Dedifferentiated amniotic fluid mesenchymal stem cell (primary cell): ENCODE results near the gene ACTR2.
"Not testable (repeated sequence)": the region's sequence is repeated elsewhere in the genome, so short reads cannot be mapped to it uniquely, and the experiment has no call there.

Experiments
- DNase-seq: peaks from one replicate; pipeline ENCODE4 v3.0.0-alpha.2; 2016; ENCODE audit errors: extremely low spot score

Gene ACTR2

DNA sequence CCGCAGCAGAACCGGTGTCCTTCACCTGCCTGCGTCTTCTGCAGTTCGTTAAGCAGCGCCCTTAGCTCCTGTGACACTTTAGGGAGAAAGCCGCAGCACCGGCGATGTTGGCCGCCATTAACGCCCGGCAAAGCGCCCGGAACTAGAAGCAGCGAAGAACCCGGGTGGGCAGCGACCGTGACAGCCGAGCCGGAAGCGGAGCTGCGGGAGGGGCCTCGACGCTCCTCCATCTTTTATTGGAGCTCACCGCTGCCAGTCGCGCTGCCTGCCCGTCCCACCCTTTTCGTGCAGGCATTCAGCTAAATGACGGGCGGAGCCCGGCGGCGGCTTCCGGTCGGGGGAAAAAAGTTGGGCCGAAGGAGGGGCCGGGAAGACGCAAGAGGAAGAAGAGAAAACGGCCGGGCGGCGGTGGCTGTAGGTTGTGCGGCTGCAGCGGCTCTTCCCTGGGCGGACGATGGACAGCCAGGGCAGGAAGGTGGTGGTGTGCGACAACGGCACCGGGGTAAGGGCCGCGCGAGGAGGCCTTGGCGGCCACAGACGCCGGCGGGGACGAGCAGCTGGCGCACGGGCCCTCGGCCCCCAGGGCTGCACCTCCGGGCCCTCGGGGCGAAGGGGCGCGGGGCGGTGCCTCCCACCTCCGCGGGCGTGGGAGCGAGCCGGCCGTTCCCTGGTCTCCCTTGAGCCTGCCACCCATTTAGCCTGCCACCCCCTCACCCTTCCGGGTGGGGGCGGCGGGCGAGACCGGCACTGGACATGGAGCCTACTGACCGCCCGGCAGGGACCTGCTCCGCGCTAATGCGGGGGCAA is at the start of gene ACTR2:
Gene ACTR2, plus strand, starts transcription at position 376 of the 807 bp plus-strand sequence. Its CDS starts 79 bp downstream, at position 455.
- peak; percentile 97 for DNase-seq

DNA sequence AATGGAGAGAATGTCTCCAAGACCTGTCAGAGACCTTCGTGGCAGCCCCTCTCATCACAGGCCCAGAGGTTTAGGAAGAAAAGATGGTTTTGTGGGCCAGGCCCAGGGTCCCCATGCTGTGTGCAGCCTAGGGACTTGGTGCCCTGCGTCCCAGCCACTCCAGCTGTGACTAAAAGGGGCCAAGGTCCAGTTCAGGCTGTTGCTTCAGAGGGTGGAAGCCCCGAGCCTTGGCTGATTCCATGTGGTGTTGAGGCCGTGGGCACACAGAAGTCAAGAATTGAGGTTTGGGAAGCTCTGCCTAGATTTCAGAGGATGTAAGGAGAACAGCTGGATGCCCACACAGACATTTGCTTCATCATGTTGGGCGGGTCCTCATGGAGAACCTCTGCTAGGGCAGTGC is 45.1 kb upstream of the ACTR2 start:
- DNase-seq = no peak

DNA sequence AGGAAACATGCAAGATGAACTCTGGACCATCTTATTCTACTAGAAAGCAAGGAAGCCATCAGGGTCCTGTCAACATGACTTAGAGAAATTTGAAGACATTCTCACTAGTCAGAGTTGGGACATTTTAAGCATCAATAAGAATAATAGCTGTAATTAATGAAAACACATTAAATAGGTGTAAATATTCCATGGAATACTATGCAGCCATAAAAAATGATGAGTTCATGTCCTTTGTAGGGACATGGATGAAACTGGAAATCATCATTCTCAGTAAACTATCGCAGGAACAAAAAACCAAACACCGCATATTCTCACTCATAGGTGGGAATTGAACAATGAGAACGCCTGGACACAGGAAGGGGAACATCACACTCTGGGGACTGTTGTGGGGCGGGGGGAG is 44.2 kb upstream of the ACTR2 start:
- DNase-seq = not testable (repeated sequence)

DNA sequence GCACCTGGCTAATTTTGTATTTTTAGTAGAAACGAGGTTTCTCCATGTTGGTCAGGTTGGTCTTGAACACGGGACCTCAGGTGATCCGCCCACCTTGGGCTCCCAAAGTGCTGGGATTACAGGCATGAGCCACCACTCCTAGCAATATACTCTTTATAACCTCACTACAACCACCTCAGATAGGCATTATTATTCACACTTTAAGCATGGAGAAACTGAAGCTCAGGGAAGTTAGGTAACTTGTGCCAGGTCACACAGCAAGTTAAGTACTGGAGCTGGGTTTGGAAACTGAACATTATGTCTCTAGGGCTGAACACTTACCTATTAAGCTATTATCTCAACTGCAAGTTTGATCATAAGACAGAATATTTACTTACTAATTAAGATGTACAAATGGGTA is 42.6 kb upstream of the ACTR2 start:
- no peak for DNase-seq

DNA sequence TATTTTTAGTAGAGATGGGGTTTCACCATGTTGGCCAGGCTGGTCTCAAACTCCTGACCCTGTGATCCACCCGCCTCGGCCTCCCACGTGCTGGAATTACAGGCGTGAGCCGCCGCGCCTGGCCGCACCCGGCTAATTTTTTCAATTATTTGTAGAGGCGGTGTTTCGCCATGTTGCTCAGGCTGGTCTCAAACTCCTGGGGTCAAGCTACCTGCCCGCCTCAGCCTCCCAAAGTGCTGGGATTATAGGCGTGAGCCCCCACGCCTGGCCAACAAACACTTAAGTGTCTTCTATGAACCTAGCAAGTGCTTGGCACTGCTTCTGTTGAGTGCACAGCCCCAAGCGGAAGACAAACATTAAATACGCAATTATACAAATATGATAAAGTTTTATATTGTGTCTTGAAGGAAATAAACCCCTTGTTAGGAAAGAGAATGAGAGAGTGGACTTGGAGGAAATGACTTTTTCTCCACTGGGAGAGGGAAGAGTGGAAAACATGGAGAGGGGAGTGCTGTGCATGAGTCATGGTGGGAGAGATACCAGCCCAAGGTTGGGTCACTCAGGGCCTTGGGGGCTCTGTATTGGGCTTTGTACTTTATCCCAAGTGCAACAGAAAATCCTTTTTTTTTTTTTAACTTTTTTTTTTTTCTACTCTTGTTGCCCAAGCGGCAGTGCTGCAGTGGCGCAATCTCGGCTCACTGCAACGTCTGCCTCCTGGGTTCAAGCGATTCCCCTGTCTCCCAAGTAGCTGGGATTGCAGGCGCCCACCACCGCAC is 41.4 kb upstream of the ACTR2 start:
- no peak for DNase-seq

GRCh38 chr2:65186872-65187851 is 40.5 kb upstream of the ACTR2 start:
- peak; percentile 80 for DNase-seq

DNA sequence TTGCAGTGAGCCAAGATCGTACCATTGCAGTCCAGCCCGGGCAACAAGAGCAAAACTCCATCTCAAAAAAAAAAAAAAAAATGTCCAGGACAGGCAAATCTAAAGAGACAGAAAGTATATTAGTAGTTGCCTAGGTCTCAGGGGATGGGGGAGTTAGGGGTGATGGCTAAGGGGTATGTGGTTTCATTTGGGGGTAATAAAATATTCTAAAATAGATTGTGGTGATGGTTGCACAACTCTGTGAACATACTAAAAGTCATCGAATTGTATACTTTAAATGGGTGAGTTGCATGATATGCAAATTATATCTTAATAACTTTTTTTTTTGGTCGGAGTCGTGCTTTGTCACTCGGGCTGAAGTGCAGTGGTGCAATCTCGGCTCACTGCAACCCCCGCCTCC is 34.2 kb upstream of the ACTR2 start:
- no peak for DNase-seq

- DNase-seq = no peak
Measured at GRCh38 chr2:65198737-65199136, 28.9 kb upstream of the ACTR2 start.

DNA sequence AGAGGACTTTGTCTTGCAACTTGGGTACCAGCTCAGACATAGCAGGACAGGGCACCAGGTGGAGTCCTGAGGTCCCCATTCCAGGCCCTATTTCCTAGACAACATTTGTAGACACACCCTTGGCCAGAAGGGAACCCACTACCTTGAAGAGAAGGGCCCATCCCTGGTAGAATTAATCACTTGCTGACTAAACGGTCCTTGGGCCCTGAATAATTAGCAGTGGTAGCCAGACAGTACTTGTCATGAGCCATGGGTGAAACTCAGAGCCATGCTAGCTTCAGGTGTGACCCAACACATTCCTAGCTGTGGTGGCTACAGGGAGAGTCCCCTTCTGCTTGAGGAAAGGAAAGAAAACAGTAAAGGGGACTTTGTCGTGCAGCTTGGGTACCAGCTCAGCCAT is 28.5 kb upstream of the ACTR2 start:
- DNase-seq = no peak

DNA sequence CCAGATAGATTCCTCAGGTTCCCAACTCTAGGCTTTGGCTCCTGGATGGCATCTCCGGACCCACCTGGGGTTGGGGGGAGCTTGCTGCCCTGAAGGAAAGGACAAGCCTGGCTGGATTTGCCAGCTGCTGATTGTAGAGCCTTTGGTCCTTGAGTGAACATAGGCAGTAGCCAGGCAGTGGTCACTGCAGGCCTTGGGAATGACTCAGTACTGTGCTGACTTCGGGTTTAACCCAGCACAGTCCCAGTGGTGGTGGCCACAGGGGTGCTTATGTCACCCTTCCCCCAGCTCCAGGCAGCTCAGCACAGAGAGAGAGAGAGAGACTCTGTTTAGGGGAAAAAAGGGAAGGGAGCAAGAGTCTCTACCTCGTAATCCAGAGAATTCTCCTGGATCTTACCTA is 27.7 kb upstream of the ACTR2 start:
- DNase-seq = no peak

- no peak for DNase-seq
Measured at GRCh38 chr2:65204461-65205210, 23.0 kb upstream of the ACTR2 start.

DNA sequence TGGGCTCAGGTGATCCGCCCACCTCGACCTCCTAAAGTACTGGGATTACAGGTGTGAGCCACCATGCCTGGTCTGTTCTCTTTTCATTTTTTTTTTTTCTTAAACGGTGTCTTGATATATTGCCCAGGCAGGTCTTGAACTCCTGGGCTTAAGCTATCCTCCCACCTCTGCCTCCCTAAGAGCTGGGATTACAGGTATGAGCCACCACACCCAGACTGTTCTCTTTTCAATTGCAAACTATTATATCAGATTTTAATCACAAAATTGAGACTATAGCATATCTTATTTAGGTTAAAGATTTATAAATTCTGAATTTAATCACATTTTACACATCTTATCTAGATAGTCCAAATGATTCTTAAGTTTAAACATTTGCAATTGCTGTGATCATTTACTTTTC is 15.5 kb upstream of the ACTR2 start:
- no peak for DNase-seq

DNA sequence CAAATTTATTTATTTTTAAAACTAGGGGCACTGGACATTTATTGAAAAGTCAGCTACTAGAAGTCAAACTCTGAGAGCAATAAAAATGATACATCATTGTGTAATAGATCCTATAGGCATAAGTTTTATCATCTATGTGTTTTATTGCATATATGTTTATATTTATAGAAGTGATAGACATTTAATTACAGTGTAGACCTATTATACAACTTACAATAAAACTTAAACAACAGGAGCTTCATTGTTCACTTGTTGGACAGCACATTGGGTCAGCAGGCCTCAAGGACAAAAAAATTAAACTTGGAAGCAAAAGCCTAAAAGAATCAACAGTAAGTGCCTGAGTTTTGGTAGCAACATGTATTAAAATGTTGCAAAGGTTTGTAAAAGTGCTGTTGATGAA is 15.0 kb upstream of the ACTR2 start:
- DNase-seq = no peak

DNA sequence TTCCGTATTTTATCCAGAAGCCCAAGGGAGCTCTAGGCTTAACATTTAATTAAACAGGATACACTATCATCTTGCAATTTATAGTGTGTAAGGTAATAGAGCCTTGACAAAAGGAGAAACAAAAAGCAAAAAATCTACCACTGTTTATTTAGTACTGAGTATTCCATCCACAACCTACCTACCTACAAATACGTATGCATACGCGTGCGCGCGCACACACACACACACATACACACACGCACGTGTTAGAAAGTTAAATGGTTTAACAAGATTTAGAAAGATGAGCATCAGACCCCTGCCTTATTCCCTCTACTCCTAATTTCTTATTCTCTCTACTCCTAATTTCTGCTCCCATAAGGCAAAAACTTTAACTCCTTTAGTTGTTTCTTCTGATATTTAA is 14.6 kb upstream of the ACTR2 start:
- DNase-seq = no peak

DNA sequence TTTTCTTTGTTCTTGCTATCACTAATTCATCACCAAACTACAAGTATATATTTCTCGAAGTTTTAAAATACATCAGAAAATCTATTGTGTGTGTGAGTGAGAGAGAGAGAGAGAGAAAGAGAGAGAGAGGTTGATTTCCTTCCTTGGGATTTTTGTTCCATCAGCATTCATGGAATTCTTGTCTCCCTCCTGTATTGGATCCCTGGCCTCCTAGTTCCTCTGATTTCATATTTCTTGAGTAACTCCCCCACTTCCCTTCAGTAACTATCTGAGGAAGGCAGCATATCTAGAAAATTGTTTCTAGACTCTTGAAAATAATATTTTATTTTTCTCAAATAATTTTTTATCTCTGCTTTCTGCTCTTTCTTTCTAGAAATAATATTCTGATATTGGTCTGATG is 13.3 kb upstream of the ACTR2 start:
- no peak for DNase-seq

- no peak for DNase-seq
Measured at GRCh38 chr2:65214843-65215242, 12.8 kb upstream of the ACTR2 start.

DNA sequence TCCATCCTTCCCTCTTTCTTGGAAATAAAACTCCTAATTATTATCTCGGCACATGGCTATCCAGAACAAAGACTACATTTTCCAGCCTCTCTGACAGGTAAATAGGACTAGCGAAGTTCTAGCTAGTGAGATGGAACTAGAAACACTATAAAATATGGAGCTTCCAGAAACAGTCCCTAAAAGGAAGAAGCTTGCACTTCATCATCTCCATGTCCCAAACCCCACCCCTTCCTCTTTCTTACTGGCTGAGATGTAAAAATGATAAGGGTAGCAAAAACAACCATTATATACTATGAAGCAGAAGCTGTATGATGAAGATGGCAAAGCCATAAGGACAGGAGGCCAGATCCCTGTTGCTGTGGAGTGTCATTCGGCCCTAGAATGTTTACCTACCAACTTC is 11.7 kb upstream of the ACTR2 start:
- DNase-seq = no peak

DNA sequence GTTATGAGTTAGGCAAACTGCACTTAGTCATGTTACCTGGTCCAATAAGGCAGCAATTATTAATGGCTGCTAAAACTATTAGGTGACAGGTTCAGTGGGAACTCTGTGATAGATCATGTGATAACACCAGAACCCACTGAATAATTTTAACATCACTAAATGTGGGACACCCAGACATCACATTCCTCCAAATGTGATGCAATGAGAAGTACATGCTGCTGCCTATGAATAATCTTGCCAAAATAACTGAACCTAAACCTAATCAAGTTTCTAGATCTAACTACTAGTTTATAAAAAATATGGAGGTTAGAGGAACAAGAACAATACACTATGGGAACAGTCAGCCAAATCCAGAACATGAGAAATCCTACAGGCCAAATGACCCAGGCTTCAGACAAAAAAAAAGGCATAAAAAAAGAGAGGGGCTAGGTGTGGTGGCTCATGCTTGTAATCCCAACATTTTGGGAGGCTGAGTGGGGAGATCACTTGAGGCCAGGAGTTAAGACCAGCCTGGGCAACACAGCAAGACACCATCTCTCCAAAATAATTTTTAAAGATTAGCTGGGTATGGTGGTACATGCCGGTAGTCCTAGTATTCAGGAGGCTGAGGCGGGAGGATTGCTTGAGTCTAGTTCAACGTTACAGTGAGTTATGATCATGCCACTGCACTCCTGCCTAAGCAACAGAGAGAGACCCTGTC is 7.0 kb upstream of the ACTR2 start:
- DNase-seq = peak; percentile 36

DNA sequence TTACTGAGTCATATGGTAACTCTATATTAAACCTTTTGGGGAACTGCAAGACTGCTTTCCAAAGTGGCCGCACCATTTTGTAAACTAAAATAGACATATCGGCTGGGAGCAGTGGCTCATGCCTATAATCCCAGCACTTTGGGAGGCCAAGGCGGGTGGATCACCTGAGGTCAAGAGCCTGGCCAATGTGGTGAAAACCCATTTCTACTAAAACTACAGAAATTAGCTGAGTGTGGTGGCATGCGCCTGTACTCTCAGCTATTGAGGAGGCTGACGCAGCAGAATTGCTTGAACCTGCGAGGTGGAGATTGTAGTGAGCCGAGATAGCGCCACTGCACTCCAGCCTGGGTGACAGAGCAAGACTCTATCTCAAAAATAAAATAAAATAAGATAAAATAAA is 6.4 kb upstream of the ACTR2 start:
- DNase-seq = not testable (repeated sequence)

DNA sequence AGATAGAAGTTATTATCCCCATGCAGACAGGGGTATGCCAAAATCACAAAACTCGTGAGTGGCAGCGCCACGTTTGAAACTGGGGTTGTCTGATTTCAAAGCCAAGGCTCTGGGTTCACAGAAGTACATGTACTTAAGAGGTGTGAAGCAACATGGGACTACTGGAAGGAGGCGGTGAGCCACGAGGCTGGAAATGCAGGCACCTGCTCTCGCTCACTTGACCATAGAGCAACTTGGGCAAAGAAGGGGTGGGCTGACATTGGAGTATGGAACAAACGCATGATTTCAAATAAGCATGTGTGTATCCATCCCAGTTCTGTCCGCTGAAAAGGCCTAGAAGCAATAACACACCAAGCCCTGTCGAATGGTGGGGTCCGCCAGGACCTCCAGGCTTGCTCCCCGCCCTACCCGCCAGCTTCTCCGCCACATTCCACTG is 593 bp upstream of the ACTR2 start:
- no peak for DNase-seq
